Lower leg skin (tissue), 3 donors: ENCODE measurements around the gene JAKMIP2.

Experiments
- POLR2A ChIP-seq, 2 donors: fragments of 450-650 bp; IDR thresholded peaks; one replicate each; pipeline ENCODE4 v1.6.1; 2016 to 2017; ENCODE audit warnings: antibody characterized with exemption in 2 of 2, mild to moderate bottlenecking in 1 of 2, moderate library complexity in 1 of 2
- TF ChIP-seq, protein P1 (sequence below), 3 donors: fragments of 450-650 bp; IDR thresholded peaks; one replicate each; pipeline ENCODE4 v1.5.1; 2016; ENCODE audit warnings: antibody characterized with exemption in 3 of 3, mild to moderate bottlenecking in 3 of 3, moderate library complexity in 2 of 3

DNA sequence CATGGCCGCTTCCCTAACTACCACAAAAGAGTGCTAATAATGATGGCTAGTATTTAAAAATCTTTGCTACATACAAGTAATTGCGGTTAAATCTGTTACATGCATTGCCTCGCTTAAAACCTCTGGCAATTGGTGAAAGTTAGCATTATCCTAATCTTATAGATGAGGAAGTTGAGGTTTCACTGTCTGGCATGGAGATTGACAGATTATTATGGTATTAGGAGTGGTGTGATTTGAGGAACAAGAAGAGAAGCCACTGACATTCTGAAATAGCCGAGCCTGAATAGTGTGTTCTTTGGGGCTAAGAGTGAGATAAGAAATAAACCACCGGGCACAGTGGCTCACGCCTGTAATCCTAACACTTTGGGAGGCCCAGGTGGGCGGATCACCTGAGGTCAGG is 227.4 kb downstream of the JAKMIP2 start:
- TF ChIP-seq, protein P1, sequence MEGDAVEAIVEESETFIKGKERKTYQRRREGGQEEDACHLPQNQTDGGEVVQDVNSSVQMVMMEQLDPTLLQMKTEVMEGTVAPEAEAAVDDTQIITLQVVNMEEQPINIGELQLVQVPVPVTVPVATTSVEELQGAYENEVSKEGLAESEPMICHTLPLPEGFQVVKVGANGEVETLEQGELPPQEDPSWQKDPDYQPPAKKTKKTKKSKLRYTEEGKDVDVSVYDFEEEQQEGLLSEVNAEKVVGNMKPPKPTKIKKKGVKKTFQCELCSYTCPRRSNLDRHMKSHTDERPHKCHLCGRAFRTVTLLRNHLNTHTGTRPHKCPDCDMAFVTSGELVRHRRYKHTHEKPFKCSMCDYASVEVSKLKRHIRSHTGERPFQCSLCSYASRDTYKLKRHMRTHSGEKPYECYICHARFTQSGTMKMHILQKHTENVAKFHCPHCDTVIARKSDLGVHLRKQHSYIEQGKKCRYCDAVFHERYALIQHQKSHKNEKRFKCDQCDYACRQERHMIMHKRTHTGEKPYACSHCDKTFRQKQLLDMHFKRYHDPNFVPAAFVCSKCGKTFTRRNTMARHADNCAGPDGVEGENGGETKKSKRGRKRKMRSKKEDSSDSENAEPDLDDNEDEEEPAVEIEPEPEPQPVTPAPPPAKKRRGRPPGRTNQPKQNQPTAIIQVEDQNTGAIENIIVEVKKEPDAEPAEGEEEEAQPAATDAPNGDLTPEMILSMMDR (IDR thresholded peaks at IDR 0.05), result no peak
- TF ChIP-seq POLR2A (IDR thresholded peaks at IDR 0.05), result no peak
